HG03342 (cell line): ENCODE results near the gene GPNMB.
"Not testable (repeated sequence)": the region's sequence is repeated elsewhere in the genome, so short reads cannot be mapped to it uniquely, and the experiment has no call there.

Source experiments
- ATAC-seq: cut with Tn5 transposase; IDR thresholded peaks from one replicate; pipeline ENCODE4 v1.9.1; 2021; ENCODE audit warnings: mild to moderate bottlenecking, moderate library complexity; ENCODE audit not compliant: unreplicated experiment

GPNMB gene

DNA sequence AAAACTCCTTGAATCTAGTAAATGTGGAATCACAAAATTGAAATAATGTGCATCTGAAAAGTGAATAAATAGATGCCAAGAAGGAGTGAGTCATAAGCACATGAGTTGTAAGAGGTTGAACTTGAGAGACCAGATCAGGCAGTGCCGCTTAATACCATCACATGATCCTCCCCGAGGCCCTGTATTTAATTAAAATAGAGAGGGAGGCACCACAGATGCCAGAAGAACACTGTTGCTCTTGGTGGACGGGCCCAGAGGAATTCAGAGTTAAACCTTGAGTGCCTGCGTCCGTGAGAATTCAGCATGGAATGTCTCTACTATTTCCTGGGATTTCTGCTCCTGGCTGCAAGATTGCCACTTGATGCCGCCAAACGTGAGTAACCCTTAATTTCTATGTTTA is at the start of gene GPNMB:
Gene GPNMB (plus strand): TSS at position 221 of the 400 bp plus-strand sequence. CDS start 83 bp downstream, at position 304.
- no peak for ATAC-seq

DNA sequence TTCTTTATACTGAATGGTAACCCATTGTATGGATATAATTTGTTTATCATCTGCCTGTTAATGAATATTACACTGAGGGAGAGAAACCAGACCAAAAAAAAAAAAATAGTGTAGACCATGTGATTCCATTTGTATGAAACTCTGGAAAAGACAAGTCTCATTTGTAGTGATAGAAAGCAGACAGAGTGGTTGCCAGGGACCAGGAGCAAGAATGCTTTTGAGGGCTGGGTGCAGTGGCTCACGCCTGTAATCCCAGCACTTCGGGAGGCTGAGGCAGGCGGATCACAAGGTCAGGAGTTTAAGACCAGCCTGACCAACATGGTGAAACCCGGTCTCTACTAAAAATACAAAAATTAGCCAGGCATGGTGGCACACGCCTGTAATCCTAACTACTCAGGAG is 48.8 kb upstream of the GPNMB start:
- ATAC-seq: not testable (repeated sequence)

DNA sequence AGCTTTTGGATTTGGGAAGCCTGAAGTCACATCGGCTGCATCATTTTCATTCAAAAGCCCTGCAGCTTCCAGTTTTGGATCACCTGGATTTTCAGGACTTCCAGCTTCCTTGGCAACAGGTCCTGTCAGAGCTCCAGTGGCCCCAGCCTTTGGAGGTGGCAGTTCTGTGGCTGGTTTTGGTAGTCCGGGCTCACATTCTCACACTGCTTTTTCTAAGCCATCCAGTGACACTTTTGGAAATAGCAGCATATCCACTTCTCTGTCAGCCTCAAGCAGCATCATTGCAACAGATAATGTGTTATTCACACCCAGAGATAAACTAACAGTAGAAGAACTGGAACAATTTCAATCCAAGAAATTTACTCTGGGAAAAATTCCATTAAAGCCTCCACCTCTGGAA is 46.2 kb upstream of the GPNMB start:
- no peak for ATAC-seq

DNA sequence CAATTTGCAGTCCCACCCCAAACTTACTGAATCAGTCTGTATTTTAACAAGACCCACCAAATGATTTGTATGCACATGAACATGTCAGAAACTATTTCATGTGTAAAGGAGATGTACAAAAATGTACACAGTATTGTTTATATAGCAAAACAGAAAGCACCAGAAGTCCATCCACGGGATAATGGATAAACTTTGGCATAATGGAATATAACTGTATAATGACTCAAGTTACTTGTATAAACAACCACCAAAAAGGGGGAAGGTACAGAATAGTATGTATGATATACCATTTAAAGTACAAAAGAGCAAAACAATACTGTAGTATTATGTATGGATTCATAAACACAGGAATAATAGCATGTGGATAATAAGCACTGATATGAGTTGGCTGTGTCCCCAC is 42.3 kb upstream of the GPNMB start:
- no peak for ATAC-seq

DNA sequence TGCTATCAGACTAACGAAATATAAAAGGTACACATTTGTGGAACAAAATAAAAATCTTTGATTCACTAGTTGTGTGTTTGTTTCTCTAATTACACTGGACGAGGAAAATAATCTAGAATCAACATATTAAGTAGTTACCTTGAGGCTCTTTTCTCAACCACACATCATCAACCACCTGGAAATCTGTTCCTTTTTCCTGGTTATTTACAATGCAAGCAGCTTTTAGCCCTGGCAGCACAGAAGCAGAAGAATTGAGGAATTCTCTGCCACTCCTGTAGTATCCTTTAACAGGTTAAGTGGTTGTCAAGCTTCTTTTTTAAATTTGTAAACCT is 41.0 kb upstream of the GPNMB start:
- ATAC-seq: no peak

DNA sequence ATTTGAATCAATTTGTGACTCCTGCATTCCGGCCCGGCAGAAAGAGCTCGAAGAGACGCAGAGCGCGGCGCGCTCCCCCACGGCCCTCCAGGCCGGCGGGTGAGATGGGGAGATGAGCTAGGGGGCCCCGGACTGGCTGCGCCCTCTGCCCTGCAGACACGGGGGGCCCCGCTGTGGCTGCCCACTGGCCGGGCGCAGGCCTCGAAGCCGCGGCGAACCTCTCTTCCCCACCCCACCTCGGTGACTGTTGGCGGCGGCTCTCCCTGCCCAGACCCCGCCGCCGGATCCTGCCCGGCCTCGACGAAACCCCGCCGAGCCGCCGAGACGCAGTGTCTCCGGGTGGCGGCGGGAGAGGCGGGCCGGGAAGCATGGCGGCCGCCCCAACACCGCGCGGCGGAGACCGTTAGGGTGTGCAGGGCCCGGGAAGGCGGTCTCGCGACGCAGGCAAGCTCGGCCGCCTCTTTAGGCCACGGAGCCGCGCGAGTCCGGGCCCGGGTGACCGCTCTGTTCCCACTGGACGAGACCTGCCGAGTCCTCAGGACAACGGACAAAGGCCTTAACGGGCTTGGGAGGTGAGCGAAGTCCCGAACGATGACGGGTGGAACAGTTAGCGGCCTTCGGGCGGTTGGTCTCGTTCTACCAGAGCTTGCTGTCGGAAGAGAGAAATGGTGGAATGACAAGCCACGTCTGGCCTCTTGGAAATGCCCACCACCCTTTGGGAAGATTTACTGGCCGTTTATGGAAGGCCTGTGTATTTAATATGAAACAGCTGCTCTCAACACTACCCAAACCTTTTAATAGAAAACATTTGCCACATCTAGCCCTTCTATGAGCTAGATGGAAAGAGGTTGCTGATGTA is 40.4 kb upstream of the GPNMB start:
- no peak for ATAC-seq

DNA sequence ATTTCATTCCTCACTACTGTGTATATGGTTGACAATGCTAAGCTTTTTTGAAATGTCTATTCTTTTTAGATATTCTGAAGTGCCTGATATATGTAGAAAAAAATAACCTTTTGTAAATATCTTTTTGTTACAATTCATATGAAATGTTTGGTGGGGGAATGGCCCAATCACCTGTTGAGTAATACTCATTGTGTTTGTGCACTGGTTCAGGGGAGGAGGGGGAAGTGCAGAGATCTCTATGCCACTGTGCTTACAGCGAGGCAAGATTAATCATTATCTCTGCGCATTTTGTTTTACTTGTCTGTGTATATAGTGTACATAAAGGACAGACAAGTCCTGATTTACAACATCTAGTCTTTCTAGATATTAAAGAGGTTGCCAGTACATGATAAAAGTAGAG is 39.6 kb upstream of the GPNMB start:
- ATAC-seq: no peak

DNA sequence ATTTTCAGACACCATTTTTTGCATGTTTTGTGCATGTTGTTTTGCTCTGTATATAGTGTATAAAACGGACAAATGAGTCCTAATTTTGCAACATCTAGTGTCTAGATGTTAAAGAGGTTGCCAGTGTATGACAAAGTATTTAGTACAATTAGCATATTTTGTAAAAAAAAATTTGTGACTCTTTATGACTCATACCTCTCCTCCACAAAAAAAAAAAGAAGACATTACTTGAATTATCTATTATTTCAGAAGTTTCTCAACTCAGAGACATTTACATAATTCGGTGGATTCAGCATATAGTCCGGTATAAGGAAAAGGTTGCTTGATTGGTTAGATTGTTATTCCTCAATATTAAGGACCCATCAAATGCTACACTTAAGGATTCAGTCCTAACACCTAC is 38.7 kb upstream of the GPNMB start:
- ATAC-seq: no peak

DNA sequence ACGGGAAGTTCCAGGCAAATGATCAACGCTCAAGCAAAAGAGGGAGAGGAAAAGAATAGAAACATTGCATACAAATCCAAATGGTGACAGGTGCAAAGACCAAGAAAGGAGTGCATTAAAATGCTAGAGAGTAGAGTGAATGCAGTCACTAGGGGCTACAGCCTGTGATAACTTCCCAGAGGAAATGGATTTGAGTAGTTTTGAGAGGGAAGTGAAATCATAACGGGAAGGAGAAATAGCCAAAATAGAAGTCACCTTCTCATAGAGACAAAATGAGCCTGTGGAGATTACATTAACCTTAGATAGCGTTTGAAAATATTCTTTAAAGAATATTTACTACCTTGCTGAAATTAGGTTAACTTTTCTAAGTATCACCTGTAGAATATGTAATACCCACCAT is 38.3 kb upstream of the GPNMB start:
- ATAC-seq: no peak

DNA sequence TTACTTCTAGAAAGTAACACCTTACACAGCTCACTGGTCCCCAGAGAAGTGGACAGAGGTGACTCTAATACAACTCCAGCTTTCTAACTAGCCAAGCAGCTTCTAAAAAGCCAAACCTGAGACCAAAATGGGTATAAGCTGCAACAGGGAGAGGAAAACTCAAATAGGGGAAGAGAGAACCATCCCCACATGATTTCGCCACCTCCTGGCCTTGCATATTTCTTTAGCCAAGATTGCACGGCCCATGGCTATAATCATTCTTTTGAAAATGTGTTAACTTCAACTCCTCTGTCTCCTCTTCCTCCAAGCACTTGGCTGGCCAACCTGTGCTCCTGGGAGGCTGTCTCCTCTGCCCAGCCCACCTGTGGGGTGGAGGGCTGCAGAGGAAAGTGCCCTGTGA is 36.1 kb upstream of the GPNMB start:
- ATAC-seq: no peak

DNA sequence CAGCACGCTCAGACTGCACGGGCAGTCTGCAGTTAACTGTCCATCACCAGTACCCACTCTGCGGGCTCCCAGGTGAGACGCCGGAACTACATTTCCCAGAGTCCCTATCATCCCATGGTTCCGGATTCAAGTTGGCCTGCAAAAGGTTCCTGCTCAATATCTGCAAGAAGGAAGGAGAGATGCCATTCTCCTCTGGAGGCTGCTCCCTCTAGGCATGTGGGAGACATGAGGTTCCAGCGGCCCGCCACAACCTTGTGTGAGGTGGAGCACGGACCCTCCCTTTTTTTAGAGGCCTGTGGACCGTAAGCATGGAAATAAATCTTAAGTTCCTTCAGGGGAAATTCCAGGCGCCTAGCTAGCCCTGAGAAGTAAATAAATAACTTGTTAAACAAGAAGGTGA is 35.0 kb upstream of the GPNMB start:
- no peak for ATAC-seq

DNA sequence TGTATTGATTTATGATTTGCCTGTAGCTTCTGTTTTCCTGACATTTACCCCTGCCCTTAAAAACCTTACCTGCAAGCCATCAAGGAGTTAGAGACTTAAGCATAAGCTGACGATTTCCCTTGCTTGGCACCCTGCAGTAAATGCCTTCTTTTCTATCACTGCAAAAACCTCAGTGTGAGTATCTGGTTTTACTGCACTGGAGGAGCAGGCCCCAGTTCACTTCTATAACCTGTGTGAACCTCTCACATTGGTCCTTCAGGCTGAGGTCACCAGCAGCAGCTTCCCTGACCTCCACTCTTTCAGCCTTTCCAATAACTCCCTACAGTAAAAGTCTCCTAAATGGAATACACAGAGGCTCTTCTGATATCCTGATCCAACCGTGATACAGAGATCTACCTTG is 34.2 kb upstream of the GPNMB start:
- ATAC-seq: no peak

DNA sequence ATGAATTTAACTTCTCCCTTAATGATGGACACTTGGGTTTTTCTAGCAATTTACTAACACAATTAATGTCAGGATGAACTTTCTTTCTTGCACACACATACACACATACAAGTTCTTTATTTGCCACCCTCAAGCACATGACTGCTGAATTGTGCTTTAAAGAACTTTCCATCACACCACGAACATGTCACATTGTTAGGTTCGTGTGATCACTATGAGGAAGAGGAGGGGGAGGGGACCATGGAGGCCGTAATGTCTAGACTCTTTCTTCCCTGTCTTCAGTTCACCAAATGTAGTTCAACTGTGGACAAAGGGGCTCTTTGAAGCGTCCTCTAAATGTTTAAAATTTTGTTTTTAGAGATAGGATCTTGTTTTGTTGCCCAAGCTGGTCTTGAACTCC is 33.7 kb upstream of the GPNMB start:
- ATAC-seq: no peak

DNA sequence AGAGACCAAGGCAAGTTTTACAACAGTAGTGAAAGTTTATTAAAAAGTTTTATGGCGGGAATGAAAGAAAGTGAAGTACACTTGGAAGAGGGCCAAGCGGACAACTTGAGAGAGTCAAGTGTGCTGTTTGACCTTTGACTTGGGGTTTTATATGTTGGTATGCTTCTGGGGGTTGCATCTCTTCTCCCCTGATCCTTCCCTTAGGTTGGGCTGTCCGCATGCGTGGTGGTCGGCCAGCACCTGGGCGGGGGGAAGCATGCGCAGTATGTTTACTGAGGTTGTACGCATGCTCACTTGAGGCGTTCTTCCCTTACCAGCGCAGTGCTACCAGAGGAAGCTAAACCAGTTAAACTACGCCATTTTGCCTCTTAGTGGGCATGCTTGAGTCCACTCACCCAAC is 32.8 kb upstream of the GPNMB start:
- ATAC-seq: no peak

DNA sequence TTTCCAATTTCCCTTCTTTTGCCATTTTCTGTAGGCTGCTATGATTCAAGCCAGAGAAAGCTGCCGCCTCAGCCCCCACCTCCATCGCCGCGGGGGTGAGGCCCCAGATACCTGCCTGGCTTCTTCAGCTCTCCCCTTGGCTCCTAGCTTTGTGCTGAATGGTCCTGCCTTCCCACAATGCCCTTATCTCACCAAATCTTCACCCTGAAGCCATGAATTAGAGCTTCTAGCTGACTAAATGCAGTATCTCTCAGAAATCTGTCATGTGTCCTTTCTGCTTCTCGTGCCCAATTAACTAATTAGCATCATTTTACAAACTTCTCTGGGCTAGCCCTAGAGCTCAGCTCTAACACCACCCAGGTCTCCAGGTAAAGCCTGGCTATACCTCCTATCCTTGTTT is 32.2 kb upstream of the GPNMB start:
- ATAC-seq: no peak

DNA sequence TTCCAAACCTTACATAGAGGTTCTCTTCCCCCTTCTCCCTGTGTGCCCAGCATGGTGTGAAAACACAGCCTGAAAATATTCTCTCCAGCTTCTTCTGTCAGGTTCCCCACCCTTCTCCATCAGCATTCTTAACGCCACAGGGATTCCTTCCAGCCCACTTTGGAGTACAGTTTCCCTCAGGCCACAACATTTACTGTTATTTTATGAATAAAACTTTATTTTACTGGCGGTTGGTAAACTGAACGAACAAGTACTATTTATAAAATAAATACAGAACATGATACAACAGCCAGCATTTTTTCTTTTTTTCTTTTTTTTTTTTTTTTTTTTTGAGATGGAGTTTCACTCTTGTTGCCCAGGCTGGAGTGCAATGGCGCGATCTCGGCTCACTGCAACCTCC is 31.6 kb upstream of the GPNMB start:
- ATAC-seq: no peak

DNA sequence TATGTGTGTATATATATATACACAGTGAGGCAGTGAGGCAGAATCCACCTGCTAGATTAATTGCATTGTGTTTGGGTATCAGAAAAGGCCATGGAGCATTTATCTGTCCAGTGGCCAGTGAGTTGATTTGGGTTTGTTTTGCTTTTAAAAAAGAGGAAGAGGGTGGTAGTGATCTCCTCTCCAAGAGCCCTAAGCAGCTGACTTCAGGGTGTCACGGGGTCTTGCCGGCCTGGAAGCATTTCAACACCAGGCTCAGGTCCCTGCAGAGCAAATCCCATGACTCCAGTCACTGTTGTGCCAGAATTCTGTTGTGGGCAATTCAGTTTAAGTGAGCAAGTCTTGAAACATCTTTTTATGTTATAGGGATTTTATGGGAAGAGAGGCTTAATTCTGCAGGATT is 30.6 kb upstream of the GPNMB start:
- ATAC-seq: no peak

DNA sequence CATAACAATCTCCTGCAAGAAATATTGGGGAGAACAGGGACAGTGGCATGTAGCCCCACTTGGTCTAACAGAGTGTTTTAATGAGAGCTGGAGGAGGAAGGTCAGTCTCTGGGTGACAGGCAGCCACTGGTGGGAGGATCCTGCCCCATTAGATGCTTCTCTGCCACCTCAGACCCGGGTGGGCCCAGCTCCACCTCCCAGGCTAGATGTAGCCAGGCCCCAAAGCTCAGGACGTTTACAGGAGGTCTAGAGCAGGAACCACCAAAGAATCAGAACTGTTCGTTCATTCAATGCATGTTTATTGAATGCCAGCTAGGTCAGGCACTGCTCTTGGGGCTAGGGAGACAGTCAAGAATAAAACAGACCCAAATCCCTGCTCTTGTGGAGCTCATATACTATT is 28.4 kb upstream of the GPNMB start:
- ATAC-seq: no peak

DNA sequence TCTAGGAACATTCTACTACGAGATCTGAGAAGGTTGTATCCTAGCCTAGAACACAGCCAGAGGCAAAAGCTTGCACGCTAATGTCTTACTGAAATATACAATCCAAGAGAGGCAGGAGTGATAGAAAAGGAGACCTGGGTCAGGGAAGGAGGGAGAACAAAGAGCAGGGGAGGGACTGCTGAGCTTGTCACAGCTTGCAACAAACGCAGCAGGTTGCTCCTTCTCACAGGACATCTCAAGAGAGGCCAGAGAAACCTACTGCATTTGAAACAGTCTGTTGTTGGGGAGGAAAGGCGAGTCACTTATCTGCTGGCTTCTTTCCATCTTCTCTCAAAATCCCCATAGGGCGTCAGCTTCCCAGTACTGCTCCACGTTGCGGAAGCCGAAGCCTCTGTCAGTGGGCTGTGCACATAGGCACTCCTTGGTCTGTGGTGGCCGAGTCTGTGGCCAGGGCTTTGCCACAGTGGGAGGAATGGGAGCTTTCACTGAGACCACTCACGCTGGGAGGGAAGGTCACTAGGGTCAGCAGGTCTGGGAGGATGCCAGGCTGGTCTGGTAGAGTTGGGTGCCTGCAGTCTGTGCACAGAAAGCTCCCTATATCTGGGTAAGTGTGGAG is 25.8 kb upstream of the GPNMB start:
- ATAC-seq: no peak

DNA sequence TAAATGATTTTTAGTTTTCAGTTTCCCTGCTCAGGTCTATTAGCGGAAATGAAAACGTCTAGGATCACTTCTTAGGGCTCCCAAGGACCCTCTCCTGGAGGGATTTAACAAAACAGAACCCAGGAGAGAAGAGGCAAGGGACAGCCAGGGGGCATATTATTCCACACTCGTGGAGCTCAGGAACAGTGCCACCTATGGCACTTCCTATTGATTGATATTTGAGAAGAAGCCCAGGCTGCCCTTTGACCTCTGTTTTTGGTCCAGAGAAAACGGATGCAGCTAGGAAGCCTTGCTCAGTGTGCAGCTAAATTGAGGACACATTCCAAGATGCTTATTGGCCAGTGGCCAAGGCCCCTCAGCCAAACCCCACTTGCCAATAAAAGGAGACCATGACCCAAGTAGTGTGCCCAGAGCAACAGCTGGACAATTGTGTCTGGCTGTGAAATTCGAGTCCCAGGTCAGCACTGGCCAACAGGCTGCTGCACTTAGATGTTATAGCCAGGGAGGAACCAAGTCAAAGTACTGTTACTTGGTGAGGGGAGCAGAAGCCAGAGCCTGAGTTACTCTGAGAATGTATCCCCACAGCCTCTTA is 24.0 kb upstream of the GPNMB start:
- no peak for ATAC-seq

DNA sequence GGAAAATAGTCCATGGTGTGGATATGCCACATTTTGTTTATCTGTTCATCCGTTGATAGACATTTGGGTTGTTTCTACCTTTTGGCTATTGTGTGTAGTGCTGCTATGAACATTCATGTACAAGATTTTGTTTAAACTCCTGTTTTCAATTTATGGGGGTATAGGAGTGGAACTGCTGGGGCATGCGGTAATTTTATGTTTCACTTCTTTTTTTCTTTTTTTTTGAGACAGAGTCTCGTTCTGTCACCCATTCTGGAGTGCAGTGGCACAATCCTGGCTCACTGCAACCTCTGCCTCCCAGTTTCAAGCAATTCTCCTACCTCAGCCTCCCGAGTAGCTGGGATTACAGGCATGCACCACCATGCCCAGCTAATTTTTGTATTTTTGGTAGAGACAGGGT is 22.2 kb upstream of the GPNMB start:
- ATAC-seq: not testable (repeated sequence)

DNA sequence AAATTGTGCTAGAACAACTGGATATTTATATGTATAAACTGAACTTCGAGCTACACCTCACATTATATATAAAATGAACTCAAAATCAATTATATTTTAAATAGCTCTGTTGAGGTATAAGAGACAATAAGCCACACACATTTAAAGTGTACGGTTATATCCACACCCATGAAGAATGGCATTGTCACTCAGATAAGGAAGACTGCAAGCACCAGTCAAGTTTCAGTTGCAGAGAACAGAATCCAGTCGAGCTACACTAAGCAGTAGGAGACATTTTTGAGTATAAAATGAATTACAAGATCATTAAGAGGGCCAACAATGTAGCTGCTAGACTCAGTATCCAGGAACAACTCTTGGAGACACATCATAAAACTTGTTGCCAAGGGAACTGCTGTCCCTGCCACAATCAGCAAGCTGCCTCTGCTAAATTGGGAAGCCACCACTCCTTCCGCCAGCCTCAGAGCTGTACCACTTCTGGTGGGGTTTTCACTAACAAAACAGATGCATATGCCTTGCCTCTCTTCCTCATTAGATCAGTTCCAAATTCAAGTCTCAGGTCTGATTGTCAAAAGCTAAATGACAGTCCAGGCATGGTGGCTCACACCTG is 19.6 kb upstream of the GPNMB start:
- ATAC-seq: no peak
